DOHH2 (cell line): ENCODE results near the gene TTC19.

ENCODE experiments used
- H3F3A ChIP-seq: fragments of 200-600 bp; sonication (generic), shearing (Covaris generic); 2 replicates; pipeline ENCODE4 v1.6.0; 2016; ENCODE audit warnings: antibody characterized with exemption, mild to moderate bottlenecking; ENCODE audit not compliant: control insufficient read depth, insufficient read depth
- H3K27ac ChIP-seq: fragments of 200-600 bp; sonication (generic); 2 replicates; pipeline ENCODE4 v1.5.1; 2014; ENCODE audit warnings: low read depth, mild to moderate bottlenecking, low read length, moderate library complexity
- H3K27me3 ChIP-seq: fragments of 200-600 bp; sonication (generic); 2 replicates; pipeline ENCODE4 v1.6.1; 2014; ENCODE audit warnings: mild to moderate bottlenecking, low read length, mixed read lengths; ENCODE audit not compliant: control insufficient read depth
- H3K36me3 ChIP-seq: fragments of 200-600 bp; sonication (generic); 2 replicates; pipeline ENCODE4 v1.6.1; 2014; ENCODE audit warnings: mild to moderate bottlenecking, low read length, moderate library complexity, mixed read lengths; ENCODE audit not compliant: control insufficient read depth
- H3K4me1 ChIP-seq: fragments of 200-600 bp; sonication (generic); 2 replicates; pipeline ENCODE4 v1.6.1; 2014; ENCODE audit warnings: mild to moderate bottlenecking, low read length, mixed read lengths; ENCODE audit not compliant: control insufficient read depth
- H3K4me2 ChIP-seq: fragments of 200-600 bp; sonication (generic); 2 replicates; pipeline ENCODE4 v1.6.0; 2014; ENCODE audit warnings: mild to moderate bottlenecking, low read length, moderate library complexity
- H3K4me3 ChIP-seq: fragments of 200-600 bp; sonication (generic); 2 replicates; pipeline ENCODE4 v1.5.1; 2014; ENCODE audit warnings: mild to moderate bottlenecking, low read length, mixed read lengths
- H3K79me2 ChIP-seq: fragments of 200-600 bp; sonication (generic); 2 replicates; pipeline ENCODE4 v1.6.1; 2014; ENCODE audit warnings: mild to moderate bottlenecking, low read length, mixed read lengths; ENCODE audit not compliant: control insufficient read depth
- H3K9me2 ChIP-seq: fragments of 200-600 bp; sonication (generic); replicated peaks from 2 replicates; pipeline ENCODE4 v1.6.1; 2014; ENCODE audit warnings: mild to moderate bottlenecking, low read length, mixed read lengths; ENCODE audit not compliant: control insufficient read depth
- H3K9me3 ChIP-seq: fragments of 200-600 bp; sonication (generic); 2 replicates; pipeline ENCODE4 v1.6.1; 2014; ENCODE audit warnings: antibody characterized with exemption, low read length, mixed read lengths; ENCODE audit not compliant: control insufficient read depth, insufficient read depth
- H4K20me1 ChIP-seq: fragments of 200-600 bp; sonication (generic); 2 replicates; pipeline ENCODE4 v1.6.0; 2014; ENCODE audit warnings: low read depth, mild to moderate bottlenecking, antibody characterized with exemption, low read length, moderate library complexity; ENCODE audit not compliant: control insufficient read depth, insufficient read depth
- EZH2phosphoT487 ChIP-seq: fragments of 200-600 bp; sonication (generic); IDR thresholded peaks from 2 replicates; pipeline ENCODE4 v1.6.1; 2017; ENCODE audit warnings: borderline replicate concordance, mild to moderate bottlenecking, antibody characterized with exemption, low read length, moderate library complexity, mixed read lengths
- TF ChIP-seq, protein P1 (sequence below): fragments of 200-600 bp; sonication (generic); IDR thresholded peaks from one replicate; pipeline ENCODE4 v1.5.1; 2014; ENCODE audit warnings: antibody characterized with exemption, mild to moderate bottlenecking, low read depth, low read length; ENCODE audit not compliant: poor library complexity, severe bottlenecking

TTC19 gene

DNA sequence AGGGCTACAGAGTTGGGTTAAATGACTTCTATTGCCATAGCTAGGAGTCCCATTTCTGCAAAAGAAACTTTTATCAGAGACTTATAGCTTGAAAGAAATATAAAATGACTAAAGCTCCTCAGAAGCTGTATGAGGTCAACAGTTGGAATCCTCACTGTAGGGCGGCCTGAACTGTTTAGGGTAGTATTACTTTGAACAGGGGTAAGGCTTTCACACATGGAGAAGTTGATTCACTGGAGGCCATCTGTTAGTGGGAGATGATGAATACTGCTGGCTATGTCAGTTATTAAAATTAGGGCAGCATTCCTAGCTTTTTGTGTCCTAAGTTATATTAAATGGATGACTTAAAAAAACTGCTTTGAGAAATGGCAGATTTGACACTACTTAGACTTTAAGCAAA lies 6.0 kb downstream of the TTC19 start:
- H4K20me1 ChIP-seq: peaks cover 13% of the 10 kb centered on the region
- H3K9me3 ChIP-seq: no peaks in the 10 kb centered on the region
- H3K4me3 ChIP-seq: no peak overlapping the region
- H3K4me2 ChIP-seq: no peak overlapping the region
- H3F3A ChIP-seq: no peaks in the 10 kb centered on the region
- TF ChIP-seq, protein P1, sequence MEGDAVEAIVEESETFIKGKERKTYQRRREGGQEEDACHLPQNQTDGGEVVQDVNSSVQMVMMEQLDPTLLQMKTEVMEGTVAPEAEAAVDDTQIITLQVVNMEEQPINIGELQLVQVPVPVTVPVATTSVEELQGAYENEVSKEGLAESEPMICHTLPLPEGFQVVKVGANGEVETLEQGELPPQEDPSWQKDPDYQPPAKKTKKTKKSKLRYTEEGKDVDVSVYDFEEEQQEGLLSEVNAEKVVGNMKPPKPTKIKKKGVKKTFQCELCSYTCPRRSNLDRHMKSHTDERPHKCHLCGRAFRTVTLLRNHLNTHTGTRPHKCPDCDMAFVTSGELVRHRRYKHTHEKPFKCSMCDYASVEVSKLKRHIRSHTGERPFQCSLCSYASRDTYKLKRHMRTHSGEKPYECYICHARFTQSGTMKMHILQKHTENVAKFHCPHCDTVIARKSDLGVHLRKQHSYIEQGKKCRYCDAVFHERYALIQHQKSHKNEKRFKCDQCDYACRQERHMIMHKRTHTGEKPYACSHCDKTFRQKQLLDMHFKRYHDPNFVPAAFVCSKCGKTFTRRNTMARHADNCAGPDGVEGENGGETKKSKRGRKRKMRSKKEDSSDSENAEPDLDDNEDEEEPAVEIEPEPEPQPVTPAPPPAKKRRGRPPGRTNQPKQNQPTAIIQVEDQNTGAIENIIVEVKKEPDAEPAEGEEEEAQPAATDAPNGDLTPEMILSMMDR: no peak
- TF ChIP-seq EZH2phosphoT487: no peak
- no peak overlapping the region for H3K27ac ChIP-seq
- H3K27me3 ChIP-seq: no peaks in the 10 kb centered on the region
- H3K9me2 ChIP-seq: no peaks in the 10 kb centered on the region
- H3K4me1 ChIP-seq: peaks cover 12% of the 10 kb centered on the region
- H3K79me2 ChIP-seq: peaks cover 42% of the 10 kb centered on the region
- H3K36me3 ChIP-seq: peaks cover 93% of the 10 kb centered on the region

GRCh38 chr17:16007439-16007838 lies 7.8 kb downstream of the TTC19 start:
- H3K4me2 ChIP-seq: no peak overlapping the region
- TF ChIP-seq EZH2phosphoT487: no peak
- TF ChIP-seq, protein P1: no peak

DNA sequence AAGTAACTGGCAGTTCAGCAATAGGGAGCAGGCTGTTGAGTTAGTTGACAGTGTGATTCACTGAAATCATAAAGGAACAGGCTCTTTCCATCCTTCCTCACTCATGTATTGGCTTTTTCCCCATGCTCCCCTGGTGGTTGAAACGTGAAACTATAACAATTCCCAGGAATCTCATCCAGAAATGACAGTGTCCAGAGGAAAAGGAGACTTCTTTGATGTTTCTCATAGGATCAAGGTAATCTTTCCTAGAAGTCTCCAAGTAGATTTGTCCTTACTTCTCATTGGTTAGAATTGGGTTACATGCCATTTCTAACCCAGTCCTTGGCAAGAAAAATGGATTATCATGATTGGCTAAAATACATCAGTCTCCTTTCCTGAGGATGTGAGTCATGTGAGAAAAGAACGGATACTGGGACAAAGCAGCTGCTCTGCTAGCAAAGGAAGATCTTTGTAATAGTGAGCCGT lies 14.4 kb downstream of the TTC19 start:
- peaks cover 56% of the 10 kb centered on the region for H3K79me2 ChIP-seq
- no peak overlapping the region for H3K4me2 ChIP-seq
- H3K4me1 ChIP-seq: no peaks in the 10 kb centered on the region
- H3K27ac ChIP-seq: no peak overlapping the region
- H3K4me3 ChIP-seq: no peak overlapping the region
- H3K36me3 ChIP-seq: peaks cover 80% of the 10 kb centered on the region
- H3F3A ChIP-seq: peaks cover 5% of the 10 kb centered on the region; the same call in 1 of the 2 replicates
- H4K20me1 ChIP-seq: peaks cover 3% of the 10 kb centered on the region; the same call in 1 of the 2 replicates
- TF ChIP-seq, protein P1: no peak
- TF ChIP-seq EZH2phosphoT487: no peak
- H3K27me3 ChIP-seq: no peaks in the 10 kb centered on the region
- H3K9me2 ChIP-seq: no peaks in the 10 kb centered on the region
- no peaks in the 10 kb centered on the region for H3K9me3 ChIP-seq

More at GRCh38 chr17:16007439-16007838, 7.8 kb downstream of the TTC19 start:
- H3K9me3 ChIP-seq: no peaks in the 10 kb centered on the region
- H3K36me3 ChIP-seq: peaks cover 93% of the 10 kb centered on the region
- no peaks in the 10 kb centered on the region for H3K9me2 ChIP-seq
- no peaks in the 10 kb centered on the region for H3F3A ChIP-seq
- no peak overlapping the region for H3K4me3 ChIP-seq
- H3K27me3 ChIP-seq: no peaks in the 10 kb centered on the region
- no peaks in the 10 kb centered on the region; the same call in 1 of the 2 replicates for H3K4me1 ChIP-seq
- H3K79me2 ChIP-seq: peaks cover 39% of the 10 kb centered on the region
- no peak overlapping the region for H3K27ac ChIP-seq
- H4K20me1 ChIP-seq: peaks cover 3% of the 10 kb centered on the region; the same call in 1 of the 2 replicates
